NT2/D1 (cell line): ENCODE measurements around the gene CPZ.

Experiments used
- YY1 ChIP-seq: IDR thresholded peaks from 2 replicates; pipeline ENCODE4 v1.6.1; 2011; ENCODE audit not compliant: insufficient read length, insufficient read depth
- ZNF274 ChIP-seq: IDR thresholded peaks from 2 replicates; pipeline ENCODE4 v1.6.1; 2011; ENCODE audit warnings: mild to moderate bottlenecking, low read depth, low read length

DNA sequence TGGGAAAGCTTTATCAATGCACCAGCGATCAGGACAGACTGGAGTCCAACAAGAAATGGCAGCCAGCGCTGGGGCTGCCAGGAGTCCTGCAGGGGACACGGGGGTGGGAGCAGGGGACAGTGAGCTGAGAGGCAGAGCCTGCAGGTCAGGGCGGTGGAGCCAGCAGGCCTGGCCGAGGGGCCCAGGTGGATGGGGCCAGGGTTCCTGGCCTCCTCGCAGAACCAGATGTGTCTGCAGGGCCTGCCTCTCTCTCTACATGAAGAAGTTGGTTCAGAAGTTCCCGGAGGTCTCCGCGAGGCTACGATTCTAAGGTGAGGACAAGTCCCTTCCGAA is 63.6 kb downstream of the CPZ start:
- no peak for TF ChIP-seq YY1
- TF ChIP-seq ZNF274, result no peak
